ENCODE measurements around the gene MTR. TPM values are rescaled to one million over a fixed set of nuclear protein-coding genes. Genes with fewer than 3 reads are reported as not detected.

MTR gene
- total RNA-seq, 2 donors from 2014 or later = 31.3 to 39.8 TPM

GRCh38 chr1:236841341-236841740 lies 46.2 kb downstream of the MTR start:
- Histone ChIP-seq H3K9me3 (no peaks in the 10 kb centered on the region), H3K27ac (no peak overlapping the region), H3K4me1 (ENCODE audit: control insufficient read depth in 1 of 2, low read depth in 2 of 2) (no peaks in the 10 kb centered on the region), H3K4me3 (no peak overlapping the region), H3K27me3 (replicated peaks; ENCODE audit: insufficient read depth) (no peaks in the 10 kb centered on the region), H3K36me3 (peaks cover 20% of the 10 kb centered on the region)
- ATAC-seq (ENCODE audit: insufficient number of reproducible peaks, low FRiP score, low read depth) (no peak), DNase-seq (ENCODE audit: low spot score) (no peak)
- no peak for TF ChIP-seq CTCF (IDR thresholded peaks at IDR 0.05)

DNA sequence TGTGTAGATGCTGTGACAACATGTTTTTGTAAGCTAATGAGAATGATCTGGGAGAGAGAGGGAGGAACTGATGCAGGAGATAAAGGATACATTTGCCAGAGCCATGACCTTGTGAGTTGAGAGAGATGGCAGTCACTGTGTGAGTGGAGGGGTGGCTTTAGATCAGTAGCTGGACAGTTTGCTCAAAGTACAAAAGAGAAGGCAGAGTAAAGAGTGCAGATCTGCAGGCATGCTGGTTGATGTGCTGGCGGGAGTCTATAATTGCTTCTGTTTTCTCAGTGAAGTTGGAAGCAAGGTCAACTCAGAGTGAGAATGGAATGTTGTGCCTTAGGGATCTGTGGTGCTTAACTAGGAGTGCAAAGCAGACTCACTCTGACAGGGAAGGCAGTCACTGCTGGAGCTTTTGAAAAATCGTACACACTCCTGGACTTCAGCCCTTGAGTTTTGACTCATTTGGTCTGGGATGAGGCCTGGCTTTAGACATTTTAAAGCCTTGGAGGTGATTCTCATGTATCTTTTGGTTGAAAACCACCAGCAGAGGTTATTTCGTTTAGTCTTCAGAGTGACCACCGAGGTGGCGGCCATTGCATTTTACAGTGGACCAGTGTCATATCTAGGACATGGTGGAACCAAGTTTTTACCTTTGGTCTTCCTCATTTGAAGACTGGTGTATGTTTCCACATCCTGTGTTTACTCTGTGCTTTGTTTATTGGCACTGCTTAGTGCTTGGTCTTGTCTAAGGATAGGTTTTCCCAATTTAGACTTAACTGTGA lies 49.6 kb downstream of the MTR start:
- no peak overlapping the region for H3K4me3 ChIP-seq
- H3K4me1 ChIP-seq (ENCODE audit: control insufficient read depth in 1 of 2, low read depth in 2 of 2) = no peaks in the 10 kb centered on the region
- no peak for DNase-seq (ENCODE audit: low spot score)
- H3K27ac ChIP-seq = peak overlapping the region in 1 of 2 donors; percentile 27
- H3K36me3 ChIP-seq = peaks cover 4% of the 10 kb centered on the region
- ATAC-seq (ENCODE audit: insufficient number of reproducible peaks, low FRiP score, low read depth) = no peak
- no peak for TF ChIP-seq CTCF (IDR thresholded peaks at IDR 0.05)
- no peaks in the 10 kb centered on the region for H3K27me3 ChIP-seq (replicated peaks; ENCODE audit: insufficient read depth)
- no peaks in the 10 kb centered on the region for H3K9me3 ChIP-seq

GRCh38 chr1:236845830-236846229 lies 50.7 kb downstream of the MTR start:
- Histone ChIP-seq H3K36me3 (no peaks in the 10 kb centered on the region), H3K27me3 (replicated peaks; ENCODE audit: insufficient read depth) (no peaks in the 10 kb centered on the region), H3K4me1 (ENCODE audit: control insufficient read depth in 1 of 2, low read depth in 2 of 2) (no peaks in the 10 kb centered on the region), H3K4me3 (no peak overlapping the region), H3K9me3 (no peaks in the 10 kb centered on the region), H3K27ac (no peak overlapping the region)
- DNase-seq (ENCODE audit: low spot score) (no peak), ATAC-seq (ENCODE audit: insufficient number of reproducible peaks, low FRiP score, low read depth) (no peak)
- no peak for TF ChIP-seq CTCF (IDR thresholded peaks at IDR 0.05)

GRCh38 chr1:236848274-236848923 lies 53.3 kb downstream of the MTR start:
- ATAC-seq (ENCODE audit: insufficient number of reproducible peaks, low FRiP score, low read depth) = no peak
- no peaks in the 10 kb centered on the region for H3K27me3 ChIP-seq (replicated peaks; ENCODE audit: insufficient read depth)
- H3K36me3 ChIP-seq = peaks cover 5% of the 10 kb centered on the region
- no peak for TF ChIP-seq CTCF (IDR thresholded peaks at IDR 0.05)
- no peak overlapping the region for H3K4me3 ChIP-seq
- no peak for DNase-seq (ENCODE audit: low spot score)
- no peaks in the 10 kb centered on the region for H3K9me3 ChIP-seq
- H3K27ac ChIP-seq = no peak overlapping the region
- H3K4me1 ChIP-seq (ENCODE audit: control insufficient read depth in 1 of 2, low read depth in 2 of 2) = no peaks in the 10 kb centered on the region

DNA sequence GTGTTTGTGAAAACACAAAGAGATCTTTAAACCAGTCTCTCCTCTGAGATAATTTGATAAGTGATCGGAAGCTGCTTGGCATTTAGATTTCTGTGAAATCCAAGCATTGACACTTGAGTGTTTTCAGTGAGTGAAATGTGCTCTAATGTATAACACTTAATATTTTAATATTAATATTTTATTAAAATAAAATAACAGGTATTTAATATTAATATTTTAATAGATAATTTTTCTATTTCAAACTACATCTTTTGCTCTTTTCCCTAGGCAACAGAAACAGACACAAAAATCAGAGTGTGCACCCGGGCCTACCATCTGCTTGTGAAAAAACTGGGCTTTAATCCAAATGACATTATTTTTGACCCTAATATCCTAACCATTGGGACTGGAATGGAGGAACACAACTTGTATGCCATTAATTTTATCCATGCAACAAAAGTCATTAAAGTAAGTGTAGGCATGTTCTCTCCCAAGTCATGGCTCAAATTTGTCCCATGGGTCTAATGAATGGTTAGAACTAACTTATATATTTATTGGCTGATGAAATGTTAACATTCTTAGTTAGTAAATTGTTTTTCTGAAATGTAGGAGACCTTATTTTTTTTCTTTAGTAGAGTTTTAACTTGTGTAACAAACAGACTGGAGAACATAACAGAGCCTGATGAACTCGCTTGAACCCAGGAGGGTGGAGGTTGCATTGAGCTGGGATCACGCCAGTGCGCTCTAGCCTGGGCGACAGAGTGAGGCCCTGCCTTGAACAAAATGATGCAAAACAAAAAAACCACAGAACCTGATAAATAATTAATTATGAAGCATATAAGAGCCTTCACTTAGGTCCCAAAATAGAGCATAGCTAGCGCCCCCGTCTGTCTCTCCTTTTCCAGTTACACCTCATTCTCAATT lies 55.2 kb downstream of the MTR start:
- Histone ChIP-seq H3K36me3 (peaks cover 8% of the 10 kb centered on the region), H3K4me3 (no peak overlapping the region), H3K9me3 (no peaks in the 10 kb centered on the region), H3K27ac (no peak overlapping the region), H3K4me1 (ENCODE audit: control insufficient read depth in 1 of 2, low read depth in 2 of 2) (no peaks in the 10 kb centered on the region), H3K27me3 (replicated peaks; ENCODE audit: insufficient read depth) (no peaks in the 10 kb centered on the region)
- DNase-seq (ENCODE audit: low spot score) = no peak
- no peak for ATAC-seq (ENCODE audit: insufficient number of reproducible peaks, low FRiP score, low read depth)
- TF ChIP-seq CTCF (IDR thresholded peaks at IDR 0.05) = no peak

All from thoracic aorta (tissue), 2 donors.